HEK293T (cell line): Measurements from ENCODE around the gene ERC2.
A peak's percentile ranks its signal among the peaks of the same experiment; 100 is the strongest.

Experiments
- CTCF ChIA-PET: fragments of 350-600 bp; formaldehyde crosslinking; extraction: SDS; loops from one replicate; lab custom pipeline; 2021; ENCODE audit warnings: antibody characterized with exemption, inconsistent platforms; lab: Yijun Ruan, JAX
- POLR2A ChIA-PET: fragments of 350-600 bp; formaldehyde crosslinking; extraction: SDS; loops from one replicate; lab custom pipeline; 2020; ENCODE audit warnings: antibody characterized with exemption, inconsistent platforms; lab: Yijun Ruan, JAX
- DNase-seq: peaks from one replicate; pipeline ENCODE4 v3.0.0; 2012; ENCODE audit warnings: mixed read lengths; ENCODE audit errors: extremely low spot score
- ARNT ChIP-seq: fragments of 450-650 bp; IDR thresholded peaks from 2 replicates; pipeline ENCODE4 v1.6.1; 2017; ENCODE audit warnings: mild to moderate bottlenecking
- BHLHE40 ChIP-seq: fragments of 450-650 bp; IDR thresholded peaks from 2 replicates; pipeline ENCODE4 v1.6.1; 2016; ENCODE audit warnings: mild to moderate bottlenecking, moderate library complexity, borderline replicate concordance
- CTBP1 ChIP-seq: fragments of 450-650 bp; IDR thresholded peaks from 2 replicates; pipeline ENCODE4 v1.6.1; 2016; ENCODE audit warnings: borderline replicate concordance
- ELF4 ChIP-seq: fragments of 450-650 bp; IDR thresholded peaks from 2 replicates; pipeline ENCODE4 v1.6.1; 2017; ENCODE audit warnings: antibody characterized with exemption
- FOXA1 ChIP-seq: fragments of 450-650 bp; IDR thresholded peaks from 2 replicates; pipeline ENCODE4 v1.6.1; 2016; ENCODE audit warnings: mild to moderate bottlenecking
- FOXK2 ChIP-seq: fragments of 450-650 bp; IDR thresholded peaks from 2 replicates; pipeline ENCODE4 v1.6.1; 2016; ENCODE audit warnings: mild to moderate bottlenecking
- FOXM1 ChIP-seq: fragments of 450-650 bp; IDR thresholded peaks from 2 replicates; pipeline ENCODE4 v1.6.1; 2017; ENCODE audit warnings: mild to moderate bottlenecking, borderline replicate concordance
- HDGF ChIP-seq: fragments of 450-650 bp; IDR thresholded peaks from 2 replicates; pipeline ENCODE4 v1.6.1; 2017; ENCODE audit warnings: antibody characterized with exemption, borderline replicate concordance
- L3MBTL2 ChIP-seq: fragments of 450-650 bp; conservative IDR thresholded peaks from 2 replicates; pipeline ENCODE4 v1.6.1; 2016; ENCODE audit warnings: mild to moderate bottlenecking
- LEF1 ChIP-seq: fragments of 450-650 bp; IDR thresholded peaks from 2 replicates; pipeline ENCODE4 v1.6.1; 2017; ENCODE audit warnings: mild to moderate bottlenecking, borderline replicate concordance
- NFRKB ChIP-seq: fragments of 450-650 bp; IDR thresholded peaks from 2 replicates; pipeline ENCODE4 v1.6.1; 2016; ENCODE audit warnings: mild to moderate bottlenecking, moderate library complexity
- SP1 ChIP-seq: fragments of 450-650 bp; IDR thresholded peaks from 2 replicates; pipeline ENCODE4 v1.6.1; 2017
- SUZ12 ChIP-seq: fragments of 450-650 bp; IDR thresholded peaks from 2 replicates; pipeline ENCODE4 v1.6.1; 2016; ENCODE audit warnings: mild to moderate bottlenecking
- TARDBP ChIP-seq: fragments of 450-650 bp; IDR thresholded peaks from 2 replicates; pipeline ENCODE4 v1.6.1; 2016
- ZNF384 ChIP-seq: fragments of 450-650 bp; IDR thresholded peaks from 2 replicates; pipeline ENCODE4 v1.6.1; 2016
- TF ChIP-seq, protein P1 (sequence below): fragments of 450-650 bp; IDR thresholded peaks from 2 replicates; pipeline ENCODE4 v1.6.1; 2016

ERC2 gene

DNA sequence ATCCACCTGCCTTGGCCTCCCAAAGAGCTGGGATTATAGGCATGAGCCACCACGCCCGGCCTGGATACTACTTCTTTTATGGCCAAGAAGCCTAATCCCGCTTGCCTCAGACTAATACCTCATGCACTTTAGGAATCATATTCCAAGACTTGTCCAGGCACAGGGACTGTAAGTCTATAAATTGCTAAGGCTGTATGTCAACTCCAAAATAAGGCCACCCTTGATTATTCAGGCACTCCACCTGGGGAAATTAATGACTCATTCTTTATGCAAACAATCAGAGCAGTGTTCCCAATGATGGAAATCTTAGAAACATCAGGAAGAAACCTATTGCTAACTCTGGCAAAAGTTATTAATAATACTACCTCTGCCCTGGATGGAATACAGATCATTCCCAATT, 98.4 kb downstream of the ERC2 start:
- TF ChIP-seq SUZ12 (no peak), FOXA1 (no peak)
- POLR2A ChIA-PET = no interaction called here
- no peak for DNase-seq
- CTCF ChIA-PET = no interaction called here

DNA sequence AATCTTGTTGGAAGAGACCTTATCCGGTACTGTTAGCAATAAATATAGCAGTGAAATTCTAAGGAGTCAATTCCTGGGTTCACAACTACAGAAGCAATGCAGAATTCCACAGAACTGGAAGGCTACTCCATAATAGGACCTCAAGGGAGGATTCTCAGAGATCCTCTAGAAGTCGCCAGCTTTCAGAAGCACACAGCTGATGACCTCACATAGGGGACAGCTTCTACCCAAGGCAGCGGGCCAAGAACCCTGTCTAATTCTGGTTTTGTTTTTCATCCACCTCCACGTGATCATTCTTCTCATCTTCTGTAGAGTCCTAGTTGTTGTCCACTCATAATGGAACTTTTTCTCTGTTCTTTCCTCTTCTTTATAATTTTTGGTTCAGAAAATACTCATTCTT, 99.4 kb downstream of the ERC2 start:
- ChIA-PET CTCF (no interaction called here), POLR2A (no interaction called here)
- no peak for TF ChIP-seq BHLHE40
- no peak for TF ChIP-seq NFRKB
- no peak for DNase-seq

DNA sequence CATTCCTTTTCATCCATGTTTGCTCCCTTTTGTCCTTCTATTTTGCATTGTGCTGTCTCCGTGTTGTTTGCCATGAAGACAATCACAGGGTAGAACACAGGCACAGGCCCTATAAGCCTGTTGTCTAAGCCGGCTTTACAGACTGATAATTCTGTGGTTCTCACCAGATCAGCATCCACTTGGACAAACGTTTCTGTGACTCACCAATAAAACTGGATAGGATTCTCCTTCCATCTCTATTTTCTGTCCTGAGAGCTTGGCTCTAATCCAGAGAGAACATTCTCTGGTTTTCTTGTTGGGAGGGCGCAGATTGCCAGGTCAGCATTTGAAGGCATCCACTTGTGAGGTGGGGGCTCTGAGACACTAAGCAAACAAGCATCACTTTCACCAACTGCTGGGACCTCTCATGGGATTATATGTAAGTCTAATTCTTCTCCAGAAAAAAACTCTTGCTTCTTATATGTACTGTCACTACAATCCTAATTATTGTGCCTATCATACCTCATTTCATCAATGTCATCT, 101.6 kb downstream of the ERC2 start:
- no peak for TF ChIP-seq SUZ12
- no peak for TF ChIP-seq FOXM1
- no peak for TF ChIP-seq LEF1
- no peak for TF ChIP-seq CTBP1
- TF ChIP-seq ELF4 = no peak
- TF ChIP-seq NFRKB = no peak
- no peak for DNase-seq
- ChIA-PET POLR2A (no interaction called here), CTCF (no interaction called here)

DNA sequence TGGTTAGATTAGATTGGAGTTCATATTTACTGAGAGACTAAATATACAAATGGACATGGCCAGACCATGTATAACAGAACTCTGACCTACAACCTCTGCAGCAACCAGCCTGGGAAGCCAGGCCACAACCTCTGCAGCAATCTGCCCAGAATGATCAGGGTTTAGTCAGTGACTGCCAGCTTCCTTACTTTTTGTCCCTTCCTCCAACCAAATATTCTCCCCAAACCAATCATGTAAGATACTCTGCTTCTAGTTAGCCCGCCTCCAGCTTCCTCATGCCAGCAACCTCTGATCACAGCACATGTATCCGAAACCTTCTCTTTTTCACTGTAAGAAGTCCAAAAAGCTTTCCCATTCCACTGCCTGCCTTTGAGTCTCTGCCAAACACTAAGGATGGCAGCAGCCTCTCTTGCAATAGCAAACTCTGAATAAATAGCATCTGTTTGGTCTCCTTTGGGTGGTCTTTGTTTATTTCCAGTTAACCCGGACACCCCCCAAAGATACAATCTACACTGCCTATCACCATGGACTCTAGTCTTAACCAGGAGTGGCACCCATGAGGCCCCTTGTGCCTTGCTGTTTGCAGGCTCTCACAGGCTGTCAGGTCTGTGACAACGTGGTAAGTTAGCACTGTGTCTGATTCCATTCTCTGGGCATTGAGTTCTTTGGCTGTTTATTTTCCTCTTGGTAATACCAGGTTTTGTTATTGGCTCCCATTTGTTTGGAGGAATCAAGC, 102.2 kb downstream of the ERC2 start:
- ChIA-PET POLR2A (no interaction called here), CTCF (no interaction called here)
- no peak for DNase-seq
- TF ChIP-seq L3MBTL2 (no peak), SP1 (no peak), LEF1 (no peak), CTBP1 (no peak), FOXK2 (no peak), NFRKB (no peak), ELF4 (no peak), HDGF (no peak), FOXA1 (no peak), TARDBP (no peak), SUZ12 (no peak), ARNT (no peak), FOXM1 (no peak), ZNF384 (no peak), BHLHE40 (no peak)
- TF ChIP-seq, protein P1, sequence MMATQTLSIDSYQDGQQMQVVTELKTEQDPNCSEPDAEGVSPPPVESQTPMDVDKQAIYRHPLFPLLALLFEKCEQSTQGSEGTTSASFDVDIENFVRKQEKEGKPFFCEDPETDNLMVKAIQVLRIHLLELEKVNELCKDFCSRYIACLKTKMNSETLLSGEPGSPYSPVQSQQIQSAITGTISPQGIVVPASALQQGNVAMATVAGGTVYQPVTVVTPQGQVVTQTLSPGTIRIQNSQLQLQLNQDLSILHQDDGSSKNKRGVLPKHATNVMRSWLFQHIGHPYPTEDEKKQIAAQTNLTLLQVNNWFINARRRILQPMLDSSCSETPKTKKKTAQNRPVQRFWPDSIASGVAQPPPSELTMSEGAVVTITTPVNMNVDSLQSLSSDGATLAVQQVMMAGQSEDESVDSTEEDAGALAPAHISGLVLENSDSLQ = no peak

DNA sequence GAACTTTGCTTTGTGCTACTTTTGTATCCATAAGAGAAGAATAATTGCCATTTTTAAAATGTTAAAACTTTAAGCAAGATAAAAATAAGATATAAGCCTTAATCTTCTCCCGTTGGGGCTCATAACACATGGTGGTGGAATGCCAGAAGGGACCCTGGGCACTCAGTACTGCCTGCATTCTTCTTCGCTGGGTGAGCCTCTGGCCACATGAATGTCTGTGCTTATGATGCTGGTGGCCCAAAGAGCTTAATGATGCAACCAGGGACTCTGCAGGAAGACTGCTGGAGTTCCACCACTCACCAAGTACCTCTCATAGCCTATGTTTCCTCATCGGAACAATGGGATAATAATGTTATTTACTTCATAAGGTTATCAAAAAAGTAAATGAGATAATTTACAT, 103.6 kb downstream of the ERC2 start:
- ChIA-PET CTCF (interaction anchor here (0.6 kb wide), 1 partner anchor 232 kb away, joined by 3 read pairs; no protein-coding TSS in a partner anchor), POLR2A (no interaction called here)
- TF ChIP-seq NFRKB (no peak), BHLHE40 (no peak), ZNF384 (no peak), HDGF (no peak), SUZ12 (no peak), FOXK2 (no peak), ELF4 (no peak), L3MBTL2 (no peak)
- TF ChIP-seq, protein P1 = no peak
- no peak for DNase-seq

DNA sequence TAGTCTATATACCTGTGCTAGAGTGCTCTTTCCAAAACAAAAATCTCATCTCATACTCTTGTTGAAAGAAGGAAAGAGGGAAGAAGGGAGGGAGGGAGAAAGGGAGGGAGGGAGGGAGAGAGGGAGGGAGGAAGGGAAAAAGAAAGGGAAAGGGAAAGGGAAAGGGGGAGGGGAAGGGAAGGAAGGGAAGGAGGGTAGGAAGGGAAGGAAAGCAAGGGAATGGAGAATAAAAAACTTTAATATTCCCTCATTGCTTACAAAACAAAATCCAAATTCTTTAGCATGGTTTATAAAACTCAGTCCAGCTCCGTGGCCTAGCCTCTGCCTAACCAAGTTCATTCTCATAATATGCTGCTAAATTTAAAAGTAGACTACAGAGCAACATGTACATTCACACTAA, 104.5 kb downstream of the ERC2 start:
- ChIA-PET POLR2A (no interaction called here), CTCF (no interaction called here)
- no peak for TF ChIP-seq ELF4
- no peak for TF ChIP-seq LEF1
- TF ChIP-seq HDGF = no peak
- TF ChIP-seq NFRKB = no peak
- no peak for TF ChIP-seq FOXA1
- TF ChIP-seq SUZ12 = no peak
- TF ChIP-seq CTBP1 = no peak
- no peak for TF ChIP-seq ARNT
- TF ChIP-seq, protein P1 = no peak
- TF ChIP-seq BHLHE40 = no peak
- TF ChIP-seq ZNF384 = no peak
- no peak for TF ChIP-seq FOXM1
- TF ChIP-seq L3MBTL2 = no peak
- TF ChIP-seq FOXK2 = no peak
- TF ChIP-seq SP1 = no peak
- no peak for TF ChIP-seq TARDBP
- no peak for DNase-seq

DNA sequence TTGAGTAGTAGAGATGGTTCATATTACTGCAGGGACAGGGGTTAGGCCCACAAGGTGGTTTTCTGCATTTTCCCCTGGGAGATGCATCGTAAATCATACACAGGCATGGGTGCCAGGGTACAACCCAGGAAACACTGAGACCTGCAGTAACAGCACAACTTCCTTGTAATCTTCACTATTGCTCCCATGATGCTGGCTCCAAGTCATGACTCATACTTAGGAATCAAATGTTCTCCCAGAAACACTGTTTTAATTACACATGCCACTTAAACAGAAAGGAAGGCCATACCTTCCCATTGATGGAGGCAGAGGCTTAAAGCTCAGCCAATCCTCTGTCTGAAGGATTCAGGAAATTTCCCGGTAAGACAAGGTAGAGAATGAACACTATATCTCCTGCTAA, 106.5 kb downstream of the ERC2 start:
- no peak for DNase-seq
- POLR2A ChIA-PET = no interaction called here
- CTCF ChIA-PET = interaction anchor here (0.6 kb wide), 2 partner anchors 134 to 1553 kb away, joined by 3 to 10 read pairs; no protein-coding TSS in a partner anchor
- TF ChIP-seq FOXA1 (no peak), TARDBP (no peak)
- TF ChIP-seq, protein P1 = 0 out of 2 replicates have a peak, but pooled peaks have one; percentile 17
